MG63 (cell line): ENCODE measurements around the gene METTL21A. TPM values are rescaled to one million over a fixed set of nuclear protein-coding genes. Genes with fewer than 3 reads are reported as not detected.

Experiments used
- DNase-seq: peaks from one replicate; pipeline ENCODE4 v3.0.0-alpha.2; 2020
- H3K27me3 ChIP-seq: fragments of 250-450 bp; sonication (Bioruptor Pico); 2 replicates; pipeline ENCODE4 v1.5.1; 2020; ENCODE audit warnings: mild to moderate bottlenecking, moderate library complexity
- H3K36me3 ChIP-seq: fragments of 250-450 bp; sonication (Bioruptor Pico); 2 replicates; pipeline ENCODE4 v1.5.1; 2020; ENCODE audit warnings: mild to moderate bottlenecking, moderate library complexity
- H3K4me3 ChIP-seq: fragments of 250-450 bp; sonication (Bioruptor Pico); 2 replicates; pipeline ENCODE4 v1.5.1; 2020; ENCODE audit warnings: mild to moderate bottlenecking, moderate library complexity
- H3K9me3 ChIP-seq: fragments of 250-450 bp; sonication (Bioruptor Pico); 2 replicates; pipeline ENCODE4 v1.5.1; 2020; ENCODE audit warnings: mild to moderate bottlenecking, moderate library complexity
- total RNA-seq: library from RNA; depleted of rRNA; stranded (reverse); fragments of >200 nt; shearing (Covaris generic); gene quantifications from 2 replicates; pipeline ENCODE4 v1.2.3, GENCODE V29; 2014; ENCODE audit warnings: low replicate concordance

METTL21A gene
- total RNA-seq, 1 experiment from 2014 or later = 48.6 TPM

- no peaks in the 10 kb centered on the region for H3K9me3 ChIP-seq
- H3K27me3 ChIP-seq = no peaks in the 10 kb centered on the region
- no peaks in the 10 kb centered on the region for H3K36me3 ChIP-seq
- H3K4me3 ChIP-seq = no peak overlapping the region
- DNase-seq = peak; percentile 57
Measured at GRCh38 chr2:207632575-207633493, 7.6 kb upstream of the METTL21A start.

- Histone ChIP-seq H3K9me3 (no peaks in the 10 kb centered on the region), H3K36me3 (no peaks in the 10 kb centered on the region), H3K27me3 (no peaks in the 10 kb centered on the region), H3K4me3 (no peak overlapping the region)
- DNase-seq = no peak
Measured at GRCh38 chr2:207630491-207630890, 5.3 kb upstream of the METTL21A start.

GRCh38 chr2:207629553-207629952 lies 4.4 kb upstream of the METTL21A start:
- no peaks in the 10 kb centered on the region for H3K36me3 ChIP-seq
- no peak overlapping the region for H3K4me3 ChIP-seq
- DNase-seq = no peak
- H3K27me3 ChIP-seq = no peaks in the 10 kb centered on the region
- no peaks in the 10 kb centered on the region for H3K9me3 ChIP-seq

GRCh38 chr2:207624185-207625013 lies 795 bp downstream of the METTL21A start:
- Histone ChIP-seq H3K9me3 (no peaks in the 10 kb centered on the region), H3K4me3 (peak overlapping the region; percentile 95), H3K27me3 (no peaks in the 10 kb centered on the region), H3K36me3 (peaks cover 23% of the 10 kb centered on the region)
- DNase-seq = peak; percentile 72

- Histone ChIP-seq H3K9me3 (no peaks in the 10 kb centered on the region), H3K27me3 (no peaks in the 10 kb centered on the region), H3K4me3 (no peak overlapping the region), H3K36me3 (peaks cover 29% of the 10 kb centered on the region)
- DNase-seq = no peak
Measured at GRCh38 chr2:207621501-207622039, 3.6 kb downstream of the METTL21A start.

- no peak for DNase-seq
Measured at GRCh38 chr2:207619764-207620203, 5.4 kb downstream of the METTL21A start.

GRCh38 chr2:207617011-207617671 lies 8.1 kb downstream of the METTL21A start:
- H3K27me3 ChIP-seq = no peaks in the 10 kb centered on the region

More at GRCh38 chr2:207619764-207620203, 5.4 kb downstream of the METTL21A start:
- Histone ChIP-seq H3K36me3 (peaks cover 37% of the 10 kb centered on the region), H3K4me3 (no peak overlapping the region), H3K27me3 (no peaks in the 10 kb centered on the region), H3K9me3 (no peaks in the 10 kb centered on the region)

GRCh38 chr2:207616185-207616584 lies 9.0 kb downstream of the METTL21A start:
- no peak for DNase-seq

More at GRCh38 chr2:207617011-207617671, 8.1 kb downstream of the METTL21A start:
- no peaks in the 10 kb centered on the region for H3K9me3 ChIP-seq
- H3K36me3 ChIP-seq = peaks cover 34% of the 10 kb centered on the region
- no peak overlapping the region for H3K4me3 ChIP-seq
- peak; percentile 36 for DNase-seq

GRCh38 chr2:207614824-207615223 lies 10.4 kb downstream of the METTL21A start:
- H3K9me3 ChIP-seq = no peaks in the 10 kb centered on the region
- no peak overlapping the region for H3K4me3 ChIP-seq
- peaks cover 28% of the 10 kb centered on the region for H3K36me3 ChIP-seq
- H3K27me3 ChIP-seq = no peaks in the 10 kb centered on the region
- DNase-seq = no peak

More at GRCh38 chr2:207616185-207616584, 9.0 kb downstream of the METTL21A start:
- H3K9me3 ChIP-seq = no peaks in the 10 kb centered on the region
- H3K27me3 ChIP-seq = no peaks in the 10 kb centered on the region
- no peak overlapping the region for H3K4me3 ChIP-seq
- peaks cover 31% of the 10 kb centered on the region for H3K36me3 ChIP-seq

GRCh38 chr2:207612714-207613113 lies 12.5 kb downstream of the METTL21A start:
- peaks cover 24% of the 10 kb centered on the region for H3K36me3 ChIP-seq
- no peaks in the 10 kb centered on the region for H3K27me3 ChIP-seq
- no peak overlapping the region for H3K4me3 ChIP-seq
- H3K9me3 ChIP-seq = no peaks in the 10 kb centered on the region
- DNase-seq = no peak

GRCh38 chr2:207606829-207607228 lies 18.4 kb downstream of the METTL21A start:
- Histone ChIP-seq H3K4me3 (no peak overlapping the region), H3K27me3 (no peaks in the 10 kb centered on the region), H3K9me3 (no peaks in the 10 kb centered on the region), H3K36me3 (peaks cover 11% of the 10 kb centered on the region)
- no peak for DNase-seq

GRCh38 chr2:207606399-207606798 lies 18.8 kb downstream of the METTL21A start:
- no peak overlapping the region for H3K4me3 ChIP-seq
- DNase-seq = no peak
- no peaks in the 10 kb centered on the region for H3K27me3 ChIP-seq
- peaks cover 11% of the 10 kb centered on the region for H3K36me3 ChIP-seq
- no peaks in the 10 kb centered on the region for H3K9me3 ChIP-seq

- Histone ChIP-seq H3K36me3 (peaks cover 9% of the 10 kb centered on the region), H3K4me3 (no peak overlapping the region), H3K27me3 (no peaks in the 10 kb centered on the region), H3K9me3 (no peaks in the 10 kb centered on the region)
- no peak for DNase-seq
Measured at GRCh38 chr2:207603486-207603885, 21.7 kb downstream of the METTL21A start.

- H3K4me3 ChIP-seq = no peak overlapping the region
- H3K36me3 ChIP-seq = peaks cover 22% of the 10 kb centered on the region
- H3K9me3 ChIP-seq = no peaks in the 10 kb centered on the region
- no peak for DNase-seq
- no peaks in the 10 kb centered on the region for H3K27me3 ChIP-seq
Measured at GRCh38 chr2:207601774-207602173, 23.4 kb downstream of the METTL21A start.

- peaks cover 25% of the 10 kb centered on the region for H3K36me3 ChIP-seq
- no peaks in the 10 kb centered on the region for H3K27me3 ChIP-seq
Measured at GRCh38 chr2:207600231-207600630, 25.0 kb downstream of the METTL21A start.

GRCh38 chr2:207599636-207600035 lies 25.6 kb downstream of the METTL21A start:
- Histone ChIP-seq H3K36me3 (peaks cover 22% of the 10 kb centered on the region), H3K4me3 (no peak overlapping the region), H3K27me3 (no peaks in the 10 kb centered on the region), H3K9me3 (no peaks in the 10 kb centered on the region)
- no peak for DNase-seq

More at GRCh38 chr2:207600231-207600630, 25.0 kb downstream of the METTL21A start:
- Histone ChIP-seq H3K9me3 (no peaks in the 10 kb centered on the region), H3K4me3 (no peak overlapping the region)
- DNase-seq = no peak
